Neural cell (in vitro differentiated cells): ENCODE data around the gene KLF5. TPM values are rescaled to one million over a fixed set of nuclear protein-coding genes. Genes with fewer than 3 reads are reported as not detected.

Source experiments
- H2AFZ ChIP-seq: fragments of 200-600, 300-800 bp; sonication (generic), shearing (Covaris generic); 2 replicates; pipeline ENCODE4 v1.6.0; 2014; ENCODE audit warnings: low read depth, mild to moderate bottlenecking, antibody characterized with exemption, low read length, moderate library complexity
- H3F3A ChIP-seq: fragments of 200-600 bp; shearing (Covaris generic); 2 replicates; pipeline ENCODE4 v1.6.1; 2016; ENCODE audit warnings: mild to moderate bottlenecking, moderate library complexity, mixed read lengths, antibody characterized with exemption, low read length; ENCODE audit not compliant: insufficient read depth, poor library complexity, severe bottlenecking
- H3K27ac ChIP-seq: fragments of 200-600, 300-800 bp; sonication (generic), shearing (Covaris generic); 2 replicates; pipeline ENCODE4 v1.5.1; 2014; ENCODE audit warnings: mild to moderate bottlenecking, low read length, moderate library complexity
- H3K27me3 ChIP-seq: fragments of 300-800, 200-600 bp; sonication (generic), shearing (Covaris generic); 2 replicates; pipeline ENCODE4 v1.6.0; 2014; ENCODE audit warnings: mild to moderate bottlenecking, low read depth, low read length, moderate library complexity; ENCODE audit not compliant: insufficient read depth
- H3K36me3 ChIP-seq: fragments of 300-800, 200-600 bp; sonication (generic), shearing (Covaris generic); 2 replicates; pipeline ENCODE4 v1.5.1; 2014; ENCODE audit warnings: mild to moderate bottlenecking, antibody characterized with exemption, low read length, moderate library complexity; ENCODE audit not compliant: insufficient read depth
- H3K4me2 ChIP-seq: fragments of 300-800, 200-600 bp; sonication (generic), shearing (Covaris generic); 2 replicates; pipeline ENCODE4 v1.6.0; 2014; ENCODE audit warnings: mild to moderate bottlenecking, low read length
- H3K4me3 ChIP-seq: fragments of 300-800, 200-600 bp; sonication (generic), shearing (Covaris generic); 2 replicates; pipeline ENCODE4 v1.5.1; 2014; ENCODE audit warnings: mild to moderate bottlenecking, low read length, moderate library complexity
- H3K79me2 ChIP-seq: fragments of 200-600 bp; shearing (Covaris generic); replicated peaks from 2 replicates; pipeline ENCODE4 v1.6.0; 2014; ENCODE audit warnings: mild to moderate bottlenecking, low read length, moderate library complexity; ENCODE audit not compliant: insufficient read depth
- H3K9ac ChIP-seq: fragments of 300-800, 200-600 bp; sonication (generic), shearing (Covaris generic); 2 replicates; pipeline ENCODE4 v1.6.1; 2016; ENCODE audit warnings: mild to moderate bottlenecking, low read length, mixed read lengths
- H3K9me2 ChIP-seq: fragments of 200-600 bp; shearing (Covaris generic); 2 replicates; pipeline ENCODE4 v1.6.1; 2016; ENCODE audit warnings: mild to moderate bottlenecking, low read length, mixed read lengths; ENCODE audit not compliant: insufficient read depth
- H3K9me3 ChIP-seq: fragments of 200-600, 300-800 bp; sonication (generic), shearing (Covaris generic); 2 replicates; pipeline ENCODE4 v1.6.1; 2016; ENCODE audit warnings: mild to moderate bottlenecking, mixed run types, low read length, moderate library complexity, mixed read lengths
- H4K20me1 ChIP-seq: fragments of 200-600 bp; shearing (Covaris generic); 2 replicates; pipeline ENCODE4 v1.6.1; 2016; ENCODE audit warnings: mild to moderate bottlenecking, mixed run types; ENCODE audit not compliant: insufficient read depth
- CTCF ChIP-seq: fragments of 450-650 bp; IDR thresholded peaks from 2 replicates; pipeline ENCODE4 v1.5.1; 2014; ENCODE audit warnings: antibody characterized with exemption, mild to moderate bottlenecking, moderate library complexity; ENCODE audit not compliant: poor library complexity, severe bottlenecking
- EP300 ChIP-seq: fragments of 450-650 bp; conservative IDR thresholded peaks from 2 replicates; pipeline ENCODE4 v1.6.1; 2014; ENCODE audit warnings: antibody characterized with exemption, mild to moderate bottlenecking, moderate library complexity; ENCODE audit not compliant: poor library complexity, severe bottlenecking
- EZH2 ChIP-seq: fragments of 200-600, 300-800 bp; shearing (Covaris generic), sonication (generic); IDR thresholded peaks from 2 replicates; pipeline ENCODE4 v1.6.1; 2014; ENCODE audit warnings: antibody characterized with exemption, low read length, borderline replicate concordance, mild to moderate bottlenecking; ENCODE audit not compliant: insufficient read depth, poor library complexity, severe bottlenecking
- MXI1 ChIP-seq: fragments of 450-650 bp; conservative IDR thresholded peaks from 2 replicates; pipeline ENCODE4 v1.6.1; 2014; ENCODE audit warnings: antibody characterized with exemption, mild to moderate bottlenecking; ENCODE audit not compliant: poor library complexity, severe bottlenecking
- POLR2AphosphoS5 ChIP-seq: IDR thresholded peaks from 2 replicates; pipeline ENCODE4 v1.6.1; 2012
- RAD21 ChIP-seq: fragments of 450-650 bp; conservative IDR thresholded peaks from 2 replicates; pipeline ENCODE4 v1.6.1; 2014; ENCODE audit warnings: antibody characterized with exemption, mild to moderate bottlenecking, moderate library complexity
- SMC3 ChIP-seq: fragments of 450-650 bp; conservative IDR thresholded peaks from 2 replicates; pipeline ENCODE4 v1.6.1; 2014; ENCODE audit warnings: antibody characterized with exemption, mild to moderate bottlenecking, moderate library complexity; ENCODE audit not compliant: poor library complexity
- TAF1 ChIP-seq: IDR thresholded peaks from 2 replicates; pipeline ENCODE4 v1.6.1; 2012; ENCODE audit warnings: low read depth
- polyA plus RNA-seq: library from polyadenylated mRNA; depleted of rRNA; stranded (reverse); fragments of >200 nt; gene quantifications from 2 replicates; pipeline ENCODE4 v1.2.3, GENCODE V29; 2014
- TF ChIP-seq, protein P1 (sequence below): IDR thresholded peaks from 2 replicates; pipeline ENCODE4 v1.6.1; 2012; ENCODE audit warnings: borderline replicate concordance

KLF5 gene
- polyA plus RNA-seq, 1 donor from 2014 or later: 0.26 TPM

GRCh38 chr13:73035660-73036059 is 23.1 kb upstream of the KLF5 start:
- TF ChIP-seq RAD21 (no peak), SMC3 (no peak), EZH2 (no peak), MXI1 (no peak), CTCF (no peak), EP300 (no peak), TAF1 (no peak), POLR2AphosphoS5 (no peak)
- TF ChIP-seq, protein P1, sequence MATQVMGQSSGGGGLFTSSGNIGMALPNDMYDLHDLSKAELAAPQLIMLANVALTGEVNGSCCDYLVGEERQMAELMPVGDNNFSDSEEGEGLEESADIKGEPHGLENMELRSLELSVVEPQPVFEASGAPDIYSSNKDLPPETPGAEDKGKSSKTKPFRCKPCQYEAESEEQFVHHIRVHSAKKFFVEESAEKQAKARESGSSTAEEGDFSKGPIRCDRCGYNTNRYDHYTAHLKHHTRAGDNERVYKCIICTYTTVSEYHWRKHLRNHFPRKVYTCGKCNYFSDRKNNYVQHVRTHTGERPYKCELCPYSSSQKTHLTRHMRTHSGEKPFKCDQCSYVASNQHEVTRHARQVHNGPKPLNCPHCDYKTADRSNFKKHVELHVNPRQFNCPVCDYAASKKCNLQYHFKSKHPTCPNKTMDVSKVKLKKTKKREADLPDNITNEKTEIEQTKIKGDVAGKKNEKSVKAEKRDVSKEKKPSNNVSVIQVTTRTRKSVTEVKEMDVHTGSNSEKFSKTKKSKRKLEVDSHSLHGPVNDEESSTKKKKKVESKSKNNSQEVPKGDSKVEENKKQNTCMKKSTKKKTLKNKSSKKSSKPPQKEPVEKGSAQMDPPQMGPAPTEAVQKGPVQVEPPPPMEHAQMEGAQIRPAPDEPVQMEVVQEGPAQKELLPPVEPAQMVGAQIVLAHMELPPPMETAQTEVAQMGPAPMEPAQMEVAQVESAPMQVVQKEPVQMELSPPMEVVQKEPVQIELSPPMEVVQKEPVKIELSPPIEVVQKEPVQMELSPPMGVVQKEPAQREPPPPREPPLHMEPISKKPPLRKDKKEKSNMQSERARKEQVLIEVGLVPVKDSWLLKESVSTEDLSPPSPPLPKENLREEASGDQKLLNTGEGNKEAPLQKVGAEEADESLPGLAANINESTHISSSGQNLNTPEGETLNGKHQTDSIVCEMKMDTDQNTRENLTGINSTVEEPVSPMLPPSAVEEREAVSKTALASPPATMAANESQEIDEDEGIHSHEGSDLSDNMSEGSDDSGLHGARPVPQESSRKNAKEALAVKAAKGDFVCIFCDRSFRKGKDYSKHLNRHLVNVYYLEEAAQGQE: no peak
- Histone ChIP-seq H3K27ac (no peak overlapping the region), H3F3A (no peaks in the 10 kb centered on the region), H4K20me1 (no peaks in the 10 kb centered on the region), H3K9me2 (no peaks in the 10 kb centered on the region), H2AFZ (no peak overlapping the region), H3K27me3 (no peaks in the 10 kb centered on the region), H3K9ac (no peak overlapping the region), H3K4me2 (no peak overlapping the region), H3K36me3 (no peaks in the 10 kb centered on the region), H3K4me3 (no peak overlapping the region), H3K9me3 (no peaks in the 10 kb centered on the region), H3K79me2 (no peaks in the 10 kb centered on the region)

DNA sequence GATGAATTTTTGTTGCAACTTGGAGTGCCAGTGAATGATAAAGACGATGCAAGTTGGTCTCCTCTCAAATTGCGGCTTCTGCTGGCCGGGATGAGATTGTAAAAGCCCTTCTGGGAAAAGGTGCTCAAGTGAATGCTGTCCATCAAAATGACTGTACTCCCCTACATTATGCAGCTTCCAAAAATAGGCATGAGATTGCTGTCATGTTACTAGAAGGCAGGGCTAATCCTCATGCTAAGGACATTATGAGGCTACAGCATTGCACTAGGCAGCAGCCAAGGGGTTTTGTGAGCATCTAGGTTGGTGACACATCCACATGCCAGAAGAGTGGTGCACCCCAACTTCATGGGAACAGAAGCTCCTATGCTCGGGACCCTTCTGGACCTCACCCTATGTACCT is 22.2 kb upstream of the KLF5 start:
- no peak overlapping the region for H2AFZ ChIP-seq
- H3K4me2 ChIP-seq: no peak overlapping the region
- no peak for TF ChIP-seq MXI1
- TF ChIP-seq SMC3: no peak
- TF ChIP-seq, protein P1: no peak
- no peak for TF ChIP-seq TAF1
- no peak for TF ChIP-seq RAD21
- TF ChIP-seq CTCF: no peak
- no peak for TF ChIP-seq EZH2
- TF ChIP-seq POLR2AphosphoS5: no peak
- no peak for TF ChIP-seq EP300

More for the DNA sequence above, 22.2 kb upstream of the KLF5 start:
- Histone ChIP-seq H3K9ac (no peak overlapping the region), H3F3A (no peaks in the 10 kb centered on the region), H3K27ac (no peak overlapping the region), H4K20me1 (no peaks in the 10 kb centered on the region), H3K4me3 (no peak overlapping the region), H3K9me2 (no peaks in the 10 kb centered on the region), H3K36me3 (no peaks in the 10 kb centered on the region), H3K27me3 (no peaks in the 10 kb centered on the region), H3K9me3 (no peaks in the 10 kb centered on the region), H3K79me2 (no peaks in the 10 kb centered on the region)
